DOHH2 (cell line): Measurements from ENCODE around the gene HIF3A.
A peak's percentile ranks its signal among the peaks of the same experiment; 100 is the strongest.

Source experiments
- H3F3A ChIP-seq: fragments of 200-600 bp; sonication (generic), shearing (Covaris generic); 2 replicates; pipeline ENCODE4 v1.6.0; 2016; ENCODE audit warnings: antibody characterized with exemption, mild to moderate bottlenecking; ENCODE audit not compliant: control insufficient read depth, insufficient read depth
- H3K27ac ChIP-seq: fragments of 200-600 bp; sonication (generic); 2 replicates; pipeline ENCODE4 v1.5.1; 2014; ENCODE audit warnings: low read depth, mild to moderate bottlenecking, low read length, moderate library complexity
- H3K27me3 ChIP-seq: fragments of 200-600 bp; sonication (generic); 2 replicates; pipeline ENCODE4 v1.6.1; 2014; ENCODE audit warnings: mild to moderate bottlenecking, low read length, mixed read lengths; ENCODE audit not compliant: control insufficient read depth
- H3K36me3 ChIP-seq: fragments of 200-600 bp; sonication (generic); 2 replicates; pipeline ENCODE4 v1.6.1; 2014; ENCODE audit warnings: mild to moderate bottlenecking, low read length, moderate library complexity, mixed read lengths; ENCODE audit not compliant: control insufficient read depth
- H3K4me1 ChIP-seq: fragments of 200-600 bp; sonication (generic); 2 replicates; pipeline ENCODE4 v1.6.1; 2014; ENCODE audit warnings: mild to moderate bottlenecking, low read length, mixed read lengths; ENCODE audit not compliant: control insufficient read depth
- H3K4me2 ChIP-seq: fragments of 200-600 bp; sonication (generic); 2 replicates; pipeline ENCODE4 v1.6.0; 2014; ENCODE audit warnings: mild to moderate bottlenecking, low read length, moderate library complexity
- H3K4me3 ChIP-seq: fragments of 200-600 bp; sonication (generic); 2 replicates; pipeline ENCODE4 v1.5.1; 2014; ENCODE audit warnings: mild to moderate bottlenecking, low read length, mixed read lengths
- H3K79me2 ChIP-seq: fragments of 200-600 bp; sonication (generic); 2 replicates; pipeline ENCODE4 v1.6.1; 2014; ENCODE audit warnings: mild to moderate bottlenecking, low read length, mixed read lengths; ENCODE audit not compliant: control insufficient read depth
- H3K9me2 ChIP-seq: fragments of 200-600 bp; sonication (generic); replicated peaks from 2 replicates; pipeline ENCODE4 v1.6.1; 2014; ENCODE audit warnings: mild to moderate bottlenecking, low read length, mixed read lengths; ENCODE audit not compliant: control insufficient read depth
- H3K9me3 ChIP-seq: fragments of 200-600 bp; sonication (generic); 2 replicates; pipeline ENCODE4 v1.6.1; 2014; ENCODE audit warnings: antibody characterized with exemption, low read length, mixed read lengths; ENCODE audit not compliant: control insufficient read depth, insufficient read depth
- H4K20me1 ChIP-seq: fragments of 200-600 bp; sonication (generic); 2 replicates; pipeline ENCODE4 v1.6.0; 2014; ENCODE audit warnings: low read depth, mild to moderate bottlenecking, antibody characterized with exemption, low read length, moderate library complexity; ENCODE audit not compliant: control insufficient read depth, insufficient read depth
- EZH2phosphoT487 ChIP-seq: fragments of 200-600 bp; sonication (generic); IDR thresholded peaks from 2 replicates; pipeline ENCODE4 v1.6.1; 2017; ENCODE audit warnings: borderline replicate concordance, mild to moderate bottlenecking, antibody characterized with exemption, low read length, moderate library complexity, mixed read lengths
- TF ChIP-seq, protein P1 (sequence below): fragments of 200-600 bp; sonication (generic); IDR thresholded peaks from one replicate; pipeline ENCODE4 v1.5.1; 2014; ENCODE audit warnings: antibody characterized with exemption, mild to moderate bottlenecking, low read depth, low read length; ENCODE audit not compliant: poor library complexity, severe bottlenecking

Gene HIF3A

DNA sequence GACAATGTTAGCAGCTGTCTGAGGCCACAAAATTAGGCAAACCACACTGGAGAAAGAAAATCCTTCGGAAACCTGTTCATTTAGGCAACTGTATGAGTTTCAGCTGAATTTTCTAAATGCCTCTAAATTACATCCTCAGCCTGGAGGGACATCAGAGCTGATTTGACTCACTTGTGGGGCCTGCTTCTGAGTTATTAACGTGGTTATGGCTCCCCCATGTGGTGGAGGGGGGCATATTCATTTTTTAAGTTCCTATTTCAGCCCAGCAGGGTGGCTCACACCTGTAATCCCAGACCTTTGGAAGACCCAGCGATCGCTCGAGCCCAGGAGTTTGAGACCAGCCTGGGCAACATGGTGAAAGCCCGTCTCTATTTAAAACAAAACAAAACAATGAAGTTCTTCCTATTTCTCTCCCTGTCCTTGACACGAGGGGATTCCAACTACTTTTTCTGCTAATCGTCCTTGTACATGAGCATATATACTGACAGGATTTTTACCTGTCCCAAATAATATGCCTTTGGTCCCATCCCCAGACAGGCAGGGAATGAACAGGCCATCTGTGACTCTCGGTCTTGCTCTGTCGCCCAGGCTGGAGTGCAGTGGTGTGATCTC is 31.5 kb upstream of the HIF3A start:
- no peak overlapping the region for H3K27ac ChIP-seq
- H3K9me2 ChIP-seq = no peaks in the 10 kb centered on the region
- H3K9me3 ChIP-seq = no peaks in the 10 kb centered on the region
- no peaks in the 10 kb centered on the region for H4K20me1 ChIP-seq
- H3K79me2 ChIP-seq = no peaks in the 10 kb centered on the region
- H3K27me3 ChIP-seq = no peaks in the 10 kb centered on the region
- no peaks in the 10 kb centered on the region for H3K36me3 ChIP-seq
- no peak overlapping the region for H3K4me3 ChIP-seq
- peaks cover 5% of the 10 kb centered on the region for H3K4me1 ChIP-seq
- H3F3A ChIP-seq = no peaks in the 10 kb centered on the region
- TF ChIP-seq, protein P1, sequence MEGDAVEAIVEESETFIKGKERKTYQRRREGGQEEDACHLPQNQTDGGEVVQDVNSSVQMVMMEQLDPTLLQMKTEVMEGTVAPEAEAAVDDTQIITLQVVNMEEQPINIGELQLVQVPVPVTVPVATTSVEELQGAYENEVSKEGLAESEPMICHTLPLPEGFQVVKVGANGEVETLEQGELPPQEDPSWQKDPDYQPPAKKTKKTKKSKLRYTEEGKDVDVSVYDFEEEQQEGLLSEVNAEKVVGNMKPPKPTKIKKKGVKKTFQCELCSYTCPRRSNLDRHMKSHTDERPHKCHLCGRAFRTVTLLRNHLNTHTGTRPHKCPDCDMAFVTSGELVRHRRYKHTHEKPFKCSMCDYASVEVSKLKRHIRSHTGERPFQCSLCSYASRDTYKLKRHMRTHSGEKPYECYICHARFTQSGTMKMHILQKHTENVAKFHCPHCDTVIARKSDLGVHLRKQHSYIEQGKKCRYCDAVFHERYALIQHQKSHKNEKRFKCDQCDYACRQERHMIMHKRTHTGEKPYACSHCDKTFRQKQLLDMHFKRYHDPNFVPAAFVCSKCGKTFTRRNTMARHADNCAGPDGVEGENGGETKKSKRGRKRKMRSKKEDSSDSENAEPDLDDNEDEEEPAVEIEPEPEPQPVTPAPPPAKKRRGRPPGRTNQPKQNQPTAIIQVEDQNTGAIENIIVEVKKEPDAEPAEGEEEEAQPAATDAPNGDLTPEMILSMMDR = peak; percentile 82
- TF ChIP-seq EZH2phosphoT487 = no peak
- no peak overlapping the region for H3K4me2 ChIP-seq

DNA sequence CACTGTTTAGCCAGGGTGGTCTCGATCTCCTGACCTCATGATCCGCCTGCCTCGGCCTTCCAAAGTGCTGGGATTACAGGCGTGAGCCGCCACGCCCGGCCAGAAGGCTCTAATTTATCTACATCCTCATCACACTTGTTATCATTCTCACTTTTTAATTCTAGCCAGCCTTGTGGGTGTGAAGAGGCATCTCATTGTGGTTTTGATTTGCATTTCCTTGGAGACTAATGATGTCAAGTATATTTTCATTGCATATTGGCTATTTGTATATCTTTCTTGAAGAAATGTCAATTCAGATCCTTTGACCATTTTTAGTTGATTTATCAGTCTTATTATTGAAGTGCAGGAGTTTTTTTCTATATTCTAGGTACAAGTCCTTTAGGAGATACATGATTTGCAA is 27.7 kb upstream of the HIF3A start:
- TF ChIP-seq, protein P1 = no peak
- TF ChIP-seq EZH2phosphoT487 = no peak
- no peaks in the 10 kb centered on the region for H3K9me2 ChIP-seq
- H3K9me3 ChIP-seq = no peaks in the 10 kb centered on the region
- no peaks in the 10 kb centered on the region for H4K20me1 ChIP-seq
- peaks cover 5% of the 10 kb centered on the region for H3K4me1 ChIP-seq
- H3K27ac ChIP-seq = no peak overlapping the region
- no peak overlapping the region for H3K4me3 ChIP-seq
- H3K36me3 ChIP-seq = no peaks in the 10 kb centered on the region
- H3K27me3 ChIP-seq = 0 out of 2 replicates have a peak, but pooled peaks cover 2% of the 10 kb centered on the region
- H3F3A ChIP-seq = no peaks in the 10 kb centered on the region
- H3K4me2 ChIP-seq = no peak overlapping the region
- no peaks in the 10 kb centered on the region for H3K79me2 ChIP-seq

DNA sequence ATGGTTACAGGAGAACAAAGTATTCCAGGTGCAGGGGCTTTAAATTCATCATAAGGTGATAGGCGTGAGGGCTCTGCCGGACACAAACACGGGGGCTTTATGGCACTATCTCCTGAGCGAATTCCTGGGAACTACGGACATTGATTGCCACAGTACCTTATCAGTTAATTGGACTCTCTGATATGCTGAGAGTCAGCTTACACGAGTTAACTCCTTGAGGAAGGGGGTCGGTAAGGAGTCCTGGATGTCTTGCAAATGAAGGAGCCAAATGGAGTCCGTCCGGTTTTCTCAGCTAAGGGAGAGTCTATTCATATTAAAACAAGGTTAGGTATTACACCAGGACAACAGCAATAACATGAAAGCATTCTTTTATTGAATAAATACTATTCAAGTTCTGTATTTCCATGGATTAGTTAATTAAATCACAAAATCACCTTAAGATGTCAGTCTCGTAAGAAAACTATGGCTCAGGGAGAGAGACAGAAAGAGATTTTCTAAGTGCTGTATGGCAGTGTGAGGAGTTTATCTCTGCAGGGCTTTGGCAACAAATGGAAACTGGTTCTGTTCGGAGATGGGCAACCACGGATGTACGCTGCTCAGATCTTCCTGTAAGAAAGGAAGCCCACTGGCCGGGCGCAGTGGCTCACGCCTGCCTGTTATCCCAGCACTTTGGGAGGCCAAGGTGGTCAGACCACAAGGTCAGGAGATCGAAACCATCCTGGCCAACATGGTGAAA is 26.2 kb upstream of the HIF3A start:
- Histone ChIP-seq H3K79me2 (no peaks in the 10 kb centered on the region), H3K4me3 (no peak overlapping the region), H3K9me2 (no peaks in the 10 kb centered on the region), H3K27me3 (0 out of 2 replicates have a peak, but pooled peaks cover 2% of the 10 kb centered on the region), H4K20me1 (no peaks in the 10 kb centered on the region), H3K4me1 (peaks cover 5% of the 10 kb centered on the region), H3K9me3 (no peaks in the 10 kb centered on the region), H3K27ac (no peak overlapping the region), H3K36me3 (no peaks in the 10 kb centered on the region), H3K4me2 (no peak overlapping the region), H3F3A (no peaks in the 10 kb centered on the region)
- no peak for TF ChIP-seq EZH2phosphoT487
- TF ChIP-seq, protein P1 = no peak
